HUES48 (cell line): ENCODE measurements around the gene ALOXE3.

Experiments
- H3K27ac ChIP-seq: one replicate; pipeline ENCODE4 v1.7.0; 2013; ENCODE audit warnings: low read depth, low read length, inconsistent platforms
- H3K27me3 ChIP-seq: 2 replicates; pipeline ENCODE4 v1.6.1; 2013; ENCODE audit warnings: mild to moderate bottlenecking, low read length; ENCODE audit not compliant: control insufficient read depth, insufficient read depth
- H3K36me3 ChIP-seq: 2 replicates; pipeline ENCODE4 v1.6.1; 2013; ENCODE audit warnings: low read length; ENCODE audit not compliant: control insufficient read depth, insufficient read depth
- H3K4me1 ChIP-seq: 2 replicates; pipeline ENCODE4 v1.6.1; 2013; ENCODE audit warnings: mild to moderate bottlenecking, low read length; ENCODE audit not compliant: control insufficient read depth, insufficient read depth
- H3K4me3 ChIP-seq: 2 replicates; pipeline ENCODE4 v1.5.1; 2013; ENCODE audit warnings: mild to moderate bottlenecking, low read depth, low read length
- H3K9ac ChIP-seq: 2 replicates; pipeline ENCODE4 v1.6.1; 2013; ENCODE audit warnings: mild to moderate bottlenecking, low read depth, low read length, moderate library complexity
- H3K9me3 ChIP-seq: 2 replicates; pipeline ENCODE4 v1.6.1; 2013; ENCODE audit warnings: low read length; ENCODE audit not compliant: control insufficient read depth, insufficient read depth

ALOXE3 gene

GRCh38 chr17:8073627-8074484, 44.5 kb downstream of the ALOXE3 start:
- Histone ChIP-seq H3K27ac (no peak overlapping the region), H3K36me3 (no peaks in the 10 kb centered on the region), H3K4me1 (peaks cover 11% of the 10 kb centered on the region), H3K9me3 (no peaks in the 10 kb centered on the region), H3K9ac (no peak overlapping the region), H3K27me3 (peaks cover 88% of the 10 kb centered on the region), H3K4me3 (peak overlapping the region; percentile 54)

DNA sequence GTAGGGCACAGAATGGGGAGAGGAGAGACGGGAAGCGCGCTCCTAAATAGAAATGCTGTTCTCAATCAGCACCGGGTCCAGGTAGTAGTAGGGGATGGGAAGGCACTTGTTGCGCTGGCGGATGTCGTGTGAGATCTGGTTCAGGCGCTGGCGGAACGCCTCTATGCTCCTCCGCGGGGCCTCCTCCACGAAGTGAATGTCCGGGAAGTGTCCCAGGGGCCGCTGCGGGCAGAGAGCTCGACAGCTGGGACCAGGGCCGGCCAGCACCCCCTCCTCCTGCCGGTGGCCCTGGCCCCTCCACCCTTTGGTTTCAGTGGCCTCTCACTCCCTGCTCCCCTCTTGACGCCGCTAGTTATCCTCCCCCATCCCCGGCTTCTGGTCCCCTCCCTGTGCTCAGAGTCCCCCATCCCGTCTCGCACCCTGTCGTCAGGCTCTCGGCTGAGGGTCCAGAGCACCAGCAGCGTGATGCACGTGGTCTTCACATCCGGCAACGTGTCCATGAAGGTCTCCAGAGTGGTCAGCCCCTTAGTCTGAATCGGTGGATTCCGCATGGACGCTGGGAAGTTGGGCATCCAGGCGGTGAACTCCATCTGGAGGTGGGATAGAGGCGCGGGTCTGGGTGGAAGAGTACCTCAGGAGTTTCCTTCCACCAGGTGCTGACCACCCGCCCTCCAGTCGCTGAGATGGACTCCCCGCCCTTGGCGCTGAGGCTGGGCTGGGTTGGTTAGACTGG, 45.4 kb downstream of the ALOXE3 start:
- Histone ChIP-seq H3K27ac (no peak overlapping the region), H3K4me1 (peaks cover 11% of the 10 kb centered on the region), H3K36me3 (no peaks in the 10 kb centered on the region), H3K9ac (no peak overlapping the region), H3K4me3 (peak overlapping the region; percentile 59), H3K9me3 (no peaks in the 10 kb centered on the region), H3K27me3 (peaks cover 94% of the 10 kb centered on the region)

DNA sequence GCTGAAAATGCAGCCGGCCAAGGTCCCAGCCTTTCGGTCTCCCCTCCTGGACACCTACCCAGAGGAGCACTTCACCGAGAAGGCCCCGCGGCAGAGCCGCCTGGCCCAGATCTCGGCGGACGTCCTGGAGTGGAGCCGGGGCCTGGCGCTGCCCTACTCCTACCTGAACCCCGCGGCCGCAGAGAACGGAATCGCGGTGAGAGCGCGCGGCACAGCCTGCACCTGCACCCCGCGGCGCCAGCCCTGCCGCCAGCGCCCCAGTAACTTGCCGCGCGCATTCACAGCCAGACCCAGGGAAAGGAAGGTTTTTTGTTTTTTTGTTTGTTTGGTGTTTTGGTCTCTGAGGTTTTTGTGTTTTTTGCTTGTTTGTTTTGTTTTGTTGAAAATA, 46.0 kb downstream of the ALOXE3 start:
- H3K4me3 ChIP-seq: peak overlapping the region; percentile 59
- H3K36me3 ChIP-seq: no peaks in the 10 kb centered on the region
- H3K27ac ChIP-seq: no peak overlapping the region
- H3K9me3 ChIP-seq: no peaks in the 10 kb centered on the region
- no peak overlapping the region for H3K9ac ChIP-seq
- peaks cover 11% of the 10 kb centered on the region for H3K4me1 ChIP-seq
- H3K27me3 ChIP-seq: peaks cover 89% of the 10 kb centered on the region

GRCh38 chr17:8071496-8071895, 46.8 kb downstream of the ALOXE3 start:
- no peaks in the 10 kb centered on the region for H3K9me3 ChIP-seq
- H3K36me3 ChIP-seq: no peaks in the 10 kb centered on the region
- peaks cover 80% of the 10 kb centered on the region for H3K27me3 ChIP-seq
- H3K9ac ChIP-seq: no peak overlapping the region
- H3K4me3 ChIP-seq: no peak overlapping the region
- peaks cover 11% of the 10 kb centered on the region for H3K4me1 ChIP-seq
- no peak overlapping the region for H3K27ac ChIP-seq

GRCh38 chr17:8069587-8069860, 48.8 kb downstream of the ALOXE3 start:
- peaks cover 11% of the 10 kb centered on the region for H3K4me1 ChIP-seq
- H3K36me3 ChIP-seq: no peaks in the 10 kb centered on the region
- H3K9ac ChIP-seq: no peak overlapping the region
- H3K27ac ChIP-seq: no peak overlapping the region
- no peaks in the 10 kb centered on the region for H3K9me3 ChIP-seq
- no peak overlapping the region for H3K4me3 ChIP-seq
- H3K27me3 ChIP-seq: peaks cover 71% of the 10 kb centered on the region

- H3K27me3 ChIP-seq: peaks cover 69% of the 10 kb centered on the region
- no peak overlapping the region for H3K27ac ChIP-seq
- no peak overlapping the region for H3K4me3 ChIP-seq
- peaks cover 10% of the 10 kb centered on the region for H3K4me1 ChIP-seq
- no peaks in the 10 kb centered on the region for H3K9me3 ChIP-seq
- no peak overlapping the region for H3K9ac ChIP-seq
- no peaks in the 10 kb centered on the region for H3K36me3 ChIP-seq
Observed at GRCh38 chr17:8068736-8069586, 49.4 kb downstream of the ALOXE3 start.

DNA sequence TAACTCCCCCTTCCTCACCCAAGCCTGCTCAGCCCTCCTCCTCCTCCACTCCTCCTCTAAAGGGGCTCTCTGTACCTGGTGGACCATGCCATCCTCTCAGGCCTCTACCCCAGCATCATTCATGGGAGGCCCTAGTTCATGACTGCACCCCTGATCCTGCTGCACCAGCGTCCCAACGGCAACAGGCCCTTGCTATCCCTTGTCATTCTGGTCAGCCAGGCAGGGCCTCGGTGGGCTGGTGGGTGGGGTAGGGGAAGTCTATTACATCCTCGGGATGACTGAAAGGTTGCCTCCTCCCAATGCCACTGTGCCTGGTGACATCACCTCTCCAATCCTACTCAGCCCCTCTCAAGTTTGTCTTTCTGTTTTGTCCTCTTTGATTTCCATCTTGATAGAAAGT, 50.5 kb downstream of the ALOXE3 start:
- peaks cover 13% of the 10 kb centered on the region for H3K4me1 ChIP-seq
- no peak overlapping the region for H3K27ac ChIP-seq
- H3K27me3 ChIP-seq: peaks cover 67% of the 10 kb centered on the region
- no peaks in the 10 kb centered on the region for H3K36me3 ChIP-seq
- H3K9me3 ChIP-seq: no peaks in the 10 kb centered on the region
- H3K4me3 ChIP-seq: no peak overlapping the region
- H3K9ac ChIP-seq: no peak overlapping the region

GRCh38 chr17:8066841-8067775, 51.2 kb downstream of the ALOXE3 start:
- H3K27me3 ChIP-seq: peaks cover 67% of the 10 kb centered on the region
- no peak overlapping the region for H3K27ac ChIP-seq
- H3K4me3 ChIP-seq: no peak overlapping the region
- no peaks in the 10 kb centered on the region for H3K36me3 ChIP-seq
- H3K9me3 ChIP-seq: no peaks in the 10 kb centered on the region
- no peak overlapping the region for H3K9ac ChIP-seq
- peaks cover 15% of the 10 kb centered on the region for H3K4me1 ChIP-seq

DNA sequence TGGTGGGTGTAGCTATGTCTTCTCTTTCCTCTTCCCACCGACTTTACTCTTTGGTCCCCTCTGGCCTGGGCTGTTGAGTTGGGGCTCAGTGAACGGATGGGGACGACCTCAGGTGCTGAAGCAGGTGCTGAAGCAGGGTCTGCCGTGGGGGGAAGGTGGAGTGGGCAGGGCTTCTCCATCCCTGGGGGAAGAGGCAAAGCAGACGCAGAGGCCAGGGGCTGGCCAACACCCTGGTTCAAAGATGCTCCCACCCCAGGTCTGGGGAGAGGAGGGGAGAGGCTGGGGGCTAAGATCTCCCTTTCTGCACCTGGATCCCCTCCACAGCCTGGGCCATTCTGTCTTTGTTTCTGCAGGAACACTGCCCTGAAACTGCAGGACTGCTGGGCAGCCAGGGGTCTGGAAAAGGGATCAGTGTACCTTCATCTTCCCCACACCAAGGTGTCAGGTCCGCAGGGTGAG, 53.7 kb downstream of the ALOXE3 start:
- H3K4me1 ChIP-seq: peaks cover 28% of the 10 kb centered on the region
- no peak overlapping the region for H3K9ac ChIP-seq
- no peaks in the 10 kb centered on the region for H3K9me3 ChIP-seq
- H3K36me3 ChIP-seq: no peaks in the 10 kb centered on the region
- H3K4me3 ChIP-seq: peak overlapping the region; percentile 34; the same call in 1 of the 2 replicates
- H3K27me3 ChIP-seq: peaks cover 66% of the 10 kb centered on the region
- no peak overlapping the region for H3K27ac ChIP-seq
